NCI-H345 treated with DMSO at 0.1 percent for 48 hours (cell line): ENCODE results near the gene DNA2.
"Not testable (repeated sequence)": the region's sequence is repeated elsewhere in the genome, so short reads cannot be mapped to it uniquely, and the experiment has no call there.

ENCODE experiments used
- DNase-seq: peaks from one replicate; lab custom pipeline; 2025; ENCODE audit not compliant: unreplicated experiment; lab: John Stamatoyannopoulos, UW

DNA2 gene, protein sequence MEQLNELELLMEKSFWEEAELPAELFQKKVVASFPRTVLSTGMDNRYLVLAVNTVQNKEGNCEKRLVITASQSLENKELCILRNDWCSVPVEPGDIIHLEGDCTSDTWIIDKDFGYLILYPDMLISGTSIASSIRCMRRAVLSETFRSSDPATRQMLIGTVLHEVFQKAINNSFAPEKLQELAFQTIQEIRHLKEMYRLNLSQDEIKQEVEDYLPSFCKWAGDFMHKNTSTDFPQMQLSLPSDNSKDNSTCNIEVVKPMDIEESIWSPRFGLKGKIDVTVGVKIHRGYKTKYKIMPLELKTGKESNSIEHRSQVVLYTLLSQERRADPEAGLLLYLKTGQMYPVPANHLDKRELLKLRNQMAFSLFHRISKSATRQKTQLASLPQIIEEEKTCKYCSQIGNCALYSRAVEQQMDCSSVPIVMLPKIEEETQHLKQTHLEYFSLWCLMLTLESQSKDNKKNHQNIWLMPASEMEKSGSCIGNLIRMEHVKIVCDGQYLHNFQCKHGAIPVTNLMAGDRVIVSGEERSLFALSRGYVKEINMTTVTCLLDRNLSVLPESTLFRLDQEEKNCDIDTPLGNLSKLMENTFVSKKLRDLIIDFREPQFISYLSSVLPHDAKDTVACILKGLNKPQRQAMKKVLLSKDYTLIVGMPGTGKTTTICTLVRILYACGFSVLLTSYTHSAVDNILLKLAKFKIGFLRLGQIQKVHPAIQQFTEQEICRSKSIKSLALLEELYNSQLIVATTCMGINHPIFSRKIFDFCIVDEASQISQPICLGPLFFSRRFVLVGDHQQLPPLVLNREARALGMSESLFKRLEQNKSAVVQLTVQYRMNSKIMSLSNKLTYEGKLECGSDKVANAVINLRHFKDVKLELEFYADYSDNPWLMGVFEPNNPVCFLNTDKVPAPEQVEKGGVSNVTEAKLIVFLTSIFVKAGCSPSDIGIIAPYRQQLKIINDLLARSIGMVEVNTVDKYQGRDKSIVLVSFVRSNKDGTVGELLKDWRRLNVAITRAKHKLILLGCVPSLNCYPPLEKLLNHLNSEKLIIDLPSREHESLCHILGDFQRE

DNA sequence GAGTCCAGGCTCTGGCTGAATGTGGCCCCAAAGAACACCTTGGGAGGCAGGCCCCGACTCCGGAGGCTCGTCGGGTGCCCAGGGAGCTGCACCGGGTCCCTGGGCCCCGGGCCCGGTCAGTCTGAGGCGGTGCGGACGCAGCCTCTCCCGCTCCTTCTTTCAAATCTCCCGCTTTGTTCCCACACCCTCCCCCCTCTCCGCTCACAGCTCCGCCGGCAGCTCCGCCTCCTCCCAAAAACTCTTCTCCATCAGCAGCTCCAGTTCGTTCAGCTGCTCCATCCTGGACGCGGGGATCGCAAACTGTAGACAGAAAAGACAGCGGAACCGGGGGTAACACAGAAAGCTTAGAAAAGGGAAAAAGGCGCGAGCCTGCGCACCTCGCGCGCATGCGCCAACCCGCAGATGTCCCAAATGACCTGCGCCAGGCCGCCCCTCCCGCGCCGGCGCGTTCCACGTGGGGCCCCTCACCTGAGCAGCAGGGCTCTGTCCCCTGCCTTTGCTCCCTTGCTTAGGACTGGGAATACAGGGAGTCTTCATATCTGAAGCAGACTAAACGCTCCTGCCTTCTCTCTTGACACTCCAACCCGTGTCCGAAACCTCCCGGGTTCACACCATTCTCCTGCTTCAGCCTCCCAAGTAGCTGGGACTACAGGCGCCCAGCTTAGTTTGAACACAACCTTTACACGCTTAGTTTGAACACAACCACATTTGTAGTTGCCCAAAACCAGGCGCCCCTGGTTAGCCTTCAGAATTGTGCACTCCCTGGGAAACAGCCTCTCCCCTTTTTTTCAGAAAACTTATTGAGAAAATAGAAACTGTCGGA is at the start of gene DNA2:
Gene DNA2, minus strand, starts transcription at position 388 of the 823 bp plus-strand sequence. Its CDS starts 109 bp downstream, at position 279.
- peak; percentile 70 for DNase-seq

DNA sequence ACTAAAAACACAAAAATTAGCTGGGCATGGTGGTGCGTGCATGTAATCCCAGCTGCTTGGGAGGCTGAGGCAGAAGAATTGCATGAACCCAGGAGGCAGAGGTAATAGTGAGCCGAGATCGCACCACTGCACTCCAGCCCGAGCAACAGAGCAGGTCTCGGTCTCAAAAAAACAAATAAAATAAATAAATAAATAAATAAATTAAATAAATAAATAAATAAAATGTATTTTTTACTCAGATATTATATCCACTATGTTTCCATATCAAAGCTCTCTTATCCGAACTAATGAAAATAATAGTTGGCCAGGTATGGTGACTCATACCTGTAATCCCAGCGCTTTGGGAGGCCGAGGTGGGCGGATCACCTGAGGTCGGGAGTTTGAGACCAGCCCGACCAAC is 46.8 kb upstream of the DNA2 start:
- DNase-seq: not testable (repeated sequence)

DNA sequence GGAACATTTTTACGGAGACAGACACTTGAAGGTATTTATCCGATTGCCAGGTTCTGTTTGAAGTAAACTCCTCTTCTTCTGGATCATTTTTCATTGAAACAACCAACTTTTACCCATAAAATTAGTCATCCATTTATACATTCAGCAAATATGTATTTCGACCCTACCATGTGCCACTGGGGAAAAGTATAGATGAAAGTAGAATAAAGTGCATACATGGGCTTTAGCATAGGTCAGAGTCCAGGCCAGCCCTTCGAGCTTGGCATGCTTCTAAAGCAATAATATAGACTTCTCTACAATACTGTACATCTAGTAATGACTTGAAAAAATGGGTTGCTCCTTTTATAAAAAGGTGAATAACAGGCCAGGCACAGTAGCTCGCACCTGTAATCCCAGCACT is 45.4 kb upstream of the DNA2 start:
- DNase-seq: no peak

DNA sequence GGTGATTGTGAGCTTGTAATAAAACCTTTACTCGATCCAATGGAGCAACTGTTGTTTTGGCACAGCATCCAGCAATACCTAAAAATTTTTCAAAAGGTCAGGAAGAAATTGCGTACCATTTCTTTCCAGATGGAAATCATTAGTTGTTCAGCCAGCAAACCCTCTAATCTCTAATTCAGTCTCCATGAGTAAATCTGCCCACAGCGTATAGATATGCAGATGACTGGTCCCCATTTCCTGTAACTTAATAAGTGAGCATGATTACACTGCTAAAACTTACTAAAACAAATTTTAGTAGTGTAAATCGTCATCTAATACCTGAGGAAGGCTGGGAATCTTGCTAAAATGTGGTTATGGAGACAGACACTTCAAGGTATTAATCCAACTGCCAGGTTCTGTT is 45.0 kb upstream of the DNA2 start:
- DNase-seq: no peak

DNA sequence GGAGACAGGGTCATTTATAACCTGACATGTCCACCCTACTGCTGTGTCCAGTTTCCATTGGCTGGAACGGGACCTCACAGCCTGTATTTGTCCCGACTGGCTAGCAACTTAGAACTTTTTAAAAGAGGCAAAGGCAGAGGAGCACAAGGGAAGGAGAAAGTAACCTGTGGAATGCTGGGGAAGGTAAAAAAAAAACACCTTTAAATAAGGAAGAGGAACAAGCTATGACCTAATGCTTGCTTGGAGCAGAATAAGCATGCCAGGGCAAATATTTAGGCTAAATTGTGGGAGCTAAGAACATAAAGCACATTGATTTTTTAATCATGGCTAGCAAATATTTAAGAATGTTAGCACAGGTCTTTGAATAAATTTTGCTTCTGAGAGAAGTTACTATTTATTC is 44.4 kb upstream of the DNA2 start:
- not testable (repeated sequence) for DNase-seq

DNA sequence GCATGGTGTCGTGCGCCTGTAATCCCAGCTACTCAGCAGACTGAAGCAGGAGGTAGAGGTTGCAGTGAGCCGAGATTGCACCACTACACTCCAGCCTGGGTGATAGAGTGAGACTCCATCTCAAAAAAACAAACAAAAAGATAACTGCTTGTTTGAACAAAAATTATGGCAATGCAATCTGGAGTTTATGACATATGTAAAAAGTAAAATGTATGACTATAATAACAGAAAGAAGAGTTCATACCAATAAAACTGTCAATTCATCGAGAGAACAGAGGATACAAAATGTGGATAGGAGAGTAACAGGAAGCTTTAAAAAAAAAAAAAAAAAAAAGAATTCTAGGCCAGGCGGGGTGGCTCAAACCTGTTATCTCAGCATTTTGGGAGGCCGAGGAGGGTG is 36.3 kb upstream of the DNA2 start:
- no peak for DNase-seq

DNA sequence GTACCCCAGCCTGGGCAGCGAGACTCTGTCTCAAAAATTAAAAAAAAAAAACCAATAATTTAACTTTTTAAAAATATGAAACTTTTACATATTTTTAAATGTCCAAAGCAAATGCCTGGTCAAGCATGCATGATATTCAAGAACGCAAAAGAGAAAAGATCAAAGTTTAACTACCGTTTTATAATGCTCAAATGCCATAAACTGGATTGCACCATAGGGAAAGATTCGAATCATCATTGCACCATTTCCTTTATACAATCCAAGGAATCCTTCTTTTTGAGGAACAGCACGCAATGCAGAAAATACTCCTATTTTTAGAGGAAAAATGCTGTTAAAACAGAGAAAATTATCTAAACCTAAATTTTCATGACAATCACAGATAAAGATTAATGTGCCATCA is 34.6 kb upstream of the DNA2 start:
- no peak for DNase-seq

DNA sequence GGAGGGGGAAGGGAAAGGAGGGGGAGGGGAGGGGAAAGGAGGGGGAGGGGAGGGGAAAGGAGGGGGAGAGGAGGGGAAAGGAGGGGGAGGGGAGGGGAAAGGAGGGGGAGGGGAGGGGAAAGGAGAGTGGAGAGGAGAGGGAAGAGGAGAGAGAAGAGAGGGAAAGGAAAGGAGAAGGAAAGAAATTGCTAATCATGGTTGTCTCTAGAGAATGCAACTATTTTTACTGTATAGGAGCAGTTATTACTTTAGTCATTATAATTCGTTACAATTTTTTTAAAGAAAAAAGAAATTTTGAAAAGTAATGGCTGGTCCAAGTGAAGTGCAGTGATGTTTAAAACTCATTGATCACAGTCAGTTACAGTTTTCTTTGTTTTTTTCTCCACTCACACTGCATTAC is 31.1 kb upstream of the DNA2 start:
- DNase-seq: no peak

DNA sequence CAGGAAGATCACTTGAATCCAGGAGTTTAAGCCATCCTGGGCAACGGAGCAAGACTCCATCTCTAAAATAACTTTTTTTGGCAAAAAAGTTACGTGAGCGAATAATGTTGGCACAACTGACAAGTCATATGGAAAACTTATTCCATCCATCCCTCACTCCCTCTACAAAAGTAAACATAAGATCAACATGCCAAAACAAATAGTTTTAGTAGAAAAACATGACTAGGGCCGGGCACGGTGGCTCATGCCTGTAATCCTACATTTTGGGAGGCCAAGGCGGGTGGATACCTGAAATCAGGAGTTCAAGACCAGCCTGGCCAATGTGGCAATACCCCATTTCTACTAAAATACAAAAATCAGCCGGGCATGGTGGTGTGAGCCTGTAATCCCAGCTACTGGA is 29.9 kb upstream of the DNA2 start:
- DNase-seq: no peak

DNA sequence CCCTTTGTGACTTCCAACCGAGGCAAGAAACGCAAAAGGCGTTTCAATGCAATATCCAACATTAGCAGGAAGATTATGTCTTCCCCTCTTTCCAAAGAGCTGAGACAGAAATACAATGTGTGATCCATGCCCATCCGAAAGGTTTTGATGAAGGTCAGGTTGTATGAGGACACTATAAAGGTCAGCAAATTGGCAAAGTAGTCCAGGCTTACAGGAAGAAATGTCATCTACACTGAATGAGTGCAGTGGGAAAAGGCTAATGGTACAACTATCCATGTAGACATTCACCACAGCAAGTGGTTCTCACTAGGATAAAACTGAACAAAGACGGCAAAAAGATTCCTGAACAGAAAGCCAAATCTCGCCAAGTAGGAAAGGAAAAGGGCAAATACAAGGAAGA is 27.8 kb upstream of the DNA2 start:
- no peak for DNase-seq

DNA sequence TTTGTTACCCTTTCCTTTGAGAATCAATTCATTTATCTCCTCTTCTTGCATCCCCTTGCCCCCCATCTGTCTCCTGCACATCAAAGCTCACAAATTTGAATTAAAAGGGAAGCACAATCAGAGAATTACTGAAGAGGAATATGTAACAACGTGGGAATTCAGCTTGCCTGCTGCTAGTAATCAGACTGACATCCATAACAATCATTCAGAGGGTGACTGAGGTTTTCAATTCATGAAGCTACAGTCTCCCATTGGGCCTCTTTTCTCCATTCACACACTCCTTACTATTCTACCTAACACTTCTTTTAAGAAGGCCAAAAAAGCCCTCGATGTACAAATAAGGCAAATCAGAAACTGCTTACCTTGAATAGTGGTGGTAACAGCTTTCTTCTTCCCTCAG is 24.3 kb upstream of the DNA2 start:
- DNase-seq: no peak

DNA sequence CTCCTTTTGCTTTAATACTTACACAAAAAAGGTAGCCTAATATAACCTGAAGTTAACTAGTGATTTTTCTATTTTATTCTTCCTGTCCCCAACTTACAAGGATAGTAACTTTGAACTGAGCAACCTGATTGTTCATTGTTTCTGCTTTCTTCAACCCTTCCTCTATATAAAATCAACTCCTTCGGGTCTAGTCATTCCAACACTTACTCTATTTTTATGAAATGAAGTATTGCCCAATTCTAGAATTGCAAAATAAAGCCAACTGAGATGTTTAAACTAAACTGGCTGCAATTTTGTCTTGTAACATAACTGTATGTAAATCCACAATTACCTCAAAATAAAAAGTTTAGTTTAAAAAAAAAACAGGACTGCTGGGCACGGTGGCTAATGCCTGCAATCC is 20.3 kb upstream of the DNA2 start:
- DNase-seq: no peak

DNA sequence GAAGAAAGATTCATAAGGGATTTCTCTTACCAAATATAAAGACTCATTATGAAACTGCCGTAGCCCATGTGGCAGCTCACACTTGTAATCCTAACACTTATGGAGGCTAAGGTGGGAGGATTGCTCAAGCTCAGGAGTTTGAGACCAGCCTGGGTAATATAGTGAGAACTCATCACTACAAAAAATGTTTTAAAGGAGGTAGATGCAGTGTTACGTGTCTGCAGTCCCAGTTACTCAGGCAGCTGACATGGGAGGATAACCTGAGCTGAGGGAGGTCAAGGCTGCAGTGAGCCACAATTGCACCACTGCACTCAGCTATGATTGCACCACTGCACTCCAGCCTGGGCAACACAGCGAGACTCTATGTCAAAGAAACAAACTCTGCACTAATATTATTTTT is 18.1 kb upstream of the DNA2 start:
- no peak for DNase-seq

DNA sequence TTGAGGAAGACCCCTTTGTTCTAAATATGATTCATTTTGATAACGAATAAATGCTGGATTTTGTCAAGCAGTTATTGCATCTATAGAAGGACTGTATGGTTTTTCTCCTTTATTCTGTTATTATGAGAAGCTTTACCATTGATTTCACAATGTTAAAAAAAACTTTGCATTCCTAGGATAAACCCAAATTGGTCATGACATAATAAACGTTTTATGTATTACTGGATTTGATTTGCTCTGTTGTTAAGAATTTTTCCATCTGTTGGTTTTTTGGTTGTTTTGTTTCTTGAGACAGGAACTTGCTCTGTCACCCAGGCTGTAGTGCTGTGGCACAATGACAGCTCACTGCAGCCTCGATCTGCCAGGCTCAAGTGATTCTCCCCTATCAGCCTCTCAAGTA is 2.2 kb upstream of the DNA2 start:
- DNase-seq: no peak

DNA sequence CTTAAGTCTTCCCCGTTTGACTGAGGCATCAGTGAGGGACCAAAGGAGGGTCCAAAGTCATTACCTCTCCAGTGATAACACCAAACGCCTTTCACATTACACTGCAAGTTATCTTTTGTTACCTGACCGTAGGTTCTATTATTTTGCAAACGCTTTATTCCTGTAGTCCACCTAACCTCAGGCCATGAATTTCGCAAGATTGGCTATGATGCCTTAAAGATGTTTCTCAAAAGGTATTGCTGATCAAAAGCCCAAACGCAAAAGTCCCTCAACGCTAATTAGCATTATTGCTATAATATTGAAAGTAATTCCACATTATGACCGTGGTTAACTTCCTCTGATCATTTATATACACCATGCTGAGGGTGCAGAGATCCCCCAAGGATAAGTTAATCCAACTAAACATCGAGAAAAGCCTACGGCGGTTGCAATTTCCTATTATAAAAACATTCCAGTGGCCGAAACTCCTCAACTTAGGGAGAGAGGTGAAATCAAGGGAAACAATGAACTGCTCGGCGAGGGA is 649 bp downstream of the DNA2 start:
- DNase-seq: no peak

DNA sequence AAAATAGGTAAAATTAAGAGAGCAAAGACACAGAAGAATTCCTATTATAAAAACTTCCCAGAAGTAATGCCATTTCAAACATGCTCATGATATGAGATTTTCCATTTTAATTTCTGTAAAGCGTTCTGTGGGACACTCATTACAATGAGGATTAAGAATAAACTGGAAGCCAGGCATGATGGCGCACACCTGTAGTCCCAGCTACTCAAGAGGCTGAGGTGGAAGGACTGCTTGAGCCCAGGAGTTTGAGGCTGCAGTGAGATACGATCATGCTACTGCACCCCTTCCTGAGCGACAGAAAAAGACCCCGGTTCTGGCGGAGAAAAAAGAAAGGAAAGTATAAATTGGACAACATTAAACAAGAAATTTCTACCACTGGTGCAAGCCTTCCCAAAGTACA is 1.5 kb downstream of the DNA2 start:
- no peak for DNase-seq

DNA sequence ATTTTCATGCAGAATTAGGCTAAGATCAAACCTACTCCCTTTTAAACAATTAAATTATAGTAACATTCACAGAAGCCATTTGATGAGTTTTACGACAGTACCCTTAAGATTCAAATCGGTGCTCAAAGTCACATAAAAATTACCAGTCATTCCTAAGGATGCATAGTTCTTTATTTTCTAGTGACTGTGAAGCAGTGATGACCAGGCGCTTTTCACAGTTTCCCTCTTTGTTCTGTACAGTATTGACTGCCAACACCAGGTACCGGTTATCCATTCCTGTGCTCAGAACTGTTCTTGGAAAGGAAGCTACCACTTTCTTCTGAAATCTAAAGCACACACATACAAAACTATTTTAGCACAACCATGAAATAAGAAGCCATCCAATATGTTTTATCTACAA is 1.9 kb downstream of the DNA2 start:
- no peak for DNase-seq

DNA sequence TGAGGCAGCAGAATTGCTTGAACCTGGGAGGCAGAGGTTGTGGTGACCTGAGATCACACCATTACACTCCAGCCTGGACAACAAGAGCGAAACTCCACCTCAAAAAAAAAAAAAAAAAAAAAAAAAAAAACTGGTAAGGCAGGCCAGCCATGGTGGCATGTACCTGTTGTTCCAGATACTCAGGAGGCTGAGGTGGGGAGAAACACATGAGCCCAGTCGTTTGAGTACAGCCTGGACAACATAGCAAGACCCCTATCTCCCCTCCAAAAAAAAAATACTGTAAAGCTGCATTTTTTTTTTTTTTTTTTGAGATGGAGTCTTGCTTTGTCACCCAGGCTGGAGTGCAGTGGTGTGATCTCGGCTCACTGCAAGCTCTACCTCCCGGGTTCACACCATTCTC is 7.0 kb downstream of the DNA2 start:
- DNase-seq: not testable (repeated sequence)

DNA sequence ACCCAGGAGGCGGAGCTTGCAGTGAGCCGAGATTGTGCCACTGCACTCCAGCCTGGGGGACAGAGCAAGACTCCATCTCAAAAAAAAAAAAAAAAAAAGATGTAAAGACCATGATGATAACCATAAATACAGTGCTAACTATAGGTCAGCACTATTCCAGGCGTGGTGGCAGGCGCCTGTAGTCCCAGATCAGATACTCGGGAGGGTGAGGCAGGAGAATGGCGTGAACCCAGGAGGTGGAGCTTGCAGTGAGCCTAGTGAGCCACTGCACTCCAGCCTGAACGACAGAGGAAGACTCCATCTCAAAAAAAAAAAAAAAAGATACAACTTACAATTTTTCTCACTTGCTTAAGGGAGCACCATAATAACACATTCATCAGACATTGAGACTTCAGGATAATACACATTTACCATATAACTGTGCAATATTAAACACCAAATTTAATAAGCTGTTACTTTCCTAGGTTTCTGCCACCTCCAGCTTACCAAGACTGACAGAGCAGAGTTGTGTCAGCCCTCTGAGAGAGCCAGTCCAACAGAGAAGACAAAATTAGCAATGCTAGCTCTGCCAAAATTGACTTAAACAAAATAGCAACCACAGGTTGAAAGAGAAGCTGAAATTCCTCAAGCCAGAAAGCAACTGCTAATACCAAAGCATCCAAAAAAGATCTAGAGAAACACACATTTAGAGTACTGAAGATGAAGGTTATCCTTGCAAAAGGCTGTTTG is 8.2 kb downstream of the DNA2 start:
- DNase-seq: no peak

DNA sequence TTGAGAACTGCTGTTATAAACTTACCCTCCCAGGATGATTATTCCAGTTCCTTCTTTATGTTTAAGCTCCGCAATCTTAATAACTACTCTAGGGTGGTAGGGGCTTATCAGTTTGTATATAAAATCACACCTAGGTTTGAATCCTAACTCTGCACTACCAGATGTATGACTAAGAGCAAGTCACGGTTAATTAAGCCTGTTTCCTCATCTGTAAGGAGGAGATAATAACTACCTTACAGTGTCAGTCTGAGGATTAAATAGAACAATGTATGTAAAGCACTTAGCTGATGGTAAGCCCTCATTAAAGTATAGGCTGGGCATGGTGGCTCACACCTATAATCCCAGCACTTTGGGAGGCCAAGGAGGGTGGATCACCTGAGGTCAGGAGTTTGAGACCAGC is 9.2 kb downstream of the DNA2 start:
- no peak for DNase-seq
